DND-41 (cell line): Measurements from ENCODE around the gene SERPINB4.

Source experiments
- CTCF ChIP-seq: IDR thresholded peaks from 2 replicates; pipeline ENCODE4 v1.5.1; 2012; ENCODE audit warnings: borderline replicate concordance, low read length, moderate library complexity, mild to moderate bottlenecking; ENCODE audit not compliant: poor library complexity, severe bottlenecking; ENCODE audit errors: extremely low read depth
- EZH2 ChIP-seq: IDR thresholded peaks from 3 replicates; pipeline ENCODE4 v1.6.1; 2012; ENCODE audit warnings: borderline replicate concordance, low read depth, mild to moderate bottlenecking, moderate library complexity, low read length, inconsistent platforms; ENCODE audit not compliant: severe bottlenecking

DNA sequence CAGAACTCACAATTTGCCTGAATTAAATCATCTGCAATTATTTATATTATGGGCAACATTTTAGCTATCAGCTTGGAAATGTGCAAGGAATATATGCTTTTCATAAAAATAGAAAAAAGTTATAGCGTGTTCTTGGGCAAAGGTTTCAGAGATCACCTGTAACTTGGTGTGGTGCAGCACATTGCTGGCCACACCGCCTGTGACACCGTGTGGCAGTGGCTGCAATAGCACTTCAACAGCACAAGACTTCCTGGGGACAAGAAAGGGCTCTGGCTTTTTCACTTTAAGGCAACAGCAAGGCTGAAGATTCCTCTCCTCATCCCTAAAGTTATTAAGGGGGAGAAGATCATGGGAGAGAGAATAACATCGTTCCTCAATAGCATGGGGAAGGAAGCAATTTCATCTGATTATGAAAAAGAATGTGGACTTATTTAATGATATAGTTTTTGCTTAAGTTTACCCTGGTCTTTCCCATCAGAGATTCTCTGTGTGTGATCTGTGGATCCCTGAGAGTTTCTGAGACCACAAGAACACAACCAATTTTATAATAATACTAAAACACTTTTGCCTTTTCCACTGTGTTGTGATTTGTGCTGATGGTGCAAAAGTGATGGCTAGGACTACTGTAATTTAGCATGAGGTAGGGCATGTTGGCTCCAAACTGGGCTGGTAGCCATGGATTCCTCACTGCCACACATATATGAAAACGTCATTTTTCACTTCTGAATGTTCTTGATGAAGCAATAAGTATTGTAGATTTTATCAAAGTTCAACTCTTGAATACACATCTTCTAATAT lies 32.7 kb upstream of the SERPINB4 start:
- no peak for TF ChIP-seq EZH2
- peak; percentile 42 for TF ChIP-seq CTCF
